ENCODE data around the gene B3GAT2.

B3GAT2 gene, protein sequence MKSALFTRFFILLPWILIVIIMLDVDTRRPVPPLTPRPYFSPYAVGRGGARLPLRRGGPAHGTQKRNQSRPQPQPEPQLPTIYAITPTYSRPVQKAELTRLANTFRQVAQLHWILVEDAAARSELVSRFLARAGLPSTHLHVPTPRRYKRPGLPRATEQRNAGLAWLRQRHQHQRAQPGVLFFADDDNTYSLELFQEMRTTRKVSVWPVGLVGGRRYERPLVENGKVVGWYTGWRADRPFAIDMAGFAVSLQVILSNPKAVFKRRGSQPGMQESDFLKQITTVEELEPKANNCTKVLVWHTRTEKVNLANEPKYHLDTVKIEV

DNA sequence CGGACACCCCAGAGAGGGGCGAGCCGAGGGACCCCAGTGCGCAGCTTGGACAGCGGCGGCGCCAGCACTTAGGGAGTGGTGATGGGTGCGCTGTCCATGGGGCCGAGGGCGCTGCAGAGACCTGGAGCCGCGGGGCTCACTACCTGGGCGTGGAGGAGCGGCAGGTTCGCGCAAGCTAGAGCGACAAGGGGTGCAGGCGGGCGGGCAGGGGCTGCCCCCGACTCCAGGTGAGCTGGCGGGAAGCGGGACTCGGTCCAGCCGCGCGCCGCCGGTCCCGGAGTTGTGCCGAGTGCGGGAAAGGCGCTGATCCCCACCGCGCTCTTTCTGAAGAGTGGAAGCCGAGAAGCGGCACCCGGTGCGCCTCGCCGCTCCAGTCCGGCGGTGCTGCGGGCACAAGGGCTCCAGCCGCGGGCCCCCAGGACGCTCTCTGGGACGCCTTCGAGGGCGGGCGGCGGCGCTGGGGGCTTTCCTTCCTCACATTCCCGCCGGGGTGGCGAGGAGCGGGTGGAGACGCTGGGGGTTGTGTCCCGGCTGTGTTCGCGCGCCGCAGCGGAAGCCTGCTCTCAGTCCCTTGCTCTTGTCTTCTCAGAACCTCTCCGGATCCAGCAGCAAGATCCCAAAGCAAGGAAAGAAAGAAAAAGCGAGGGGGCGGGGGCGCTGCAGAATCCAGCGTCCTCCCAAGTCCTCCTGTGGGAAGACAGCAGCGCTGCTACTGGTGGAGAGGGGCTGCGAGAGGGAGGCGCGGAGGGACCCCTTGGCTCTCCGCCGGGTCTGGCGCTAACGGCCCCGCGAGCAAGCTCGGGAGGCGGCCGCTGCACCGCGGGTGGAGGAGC lies at the start of gene B3GAT2:
TSS of gene B3GAT2 (minus strand) at position 610 of the 833 bp plus-strand sequence. CDS start 631 bp downstream, outside the sequence.
- peaks cover 12% of the 10 kb centered on the region for H3K4me1 ChIP-seq (ENCODE audit: control insufficient read depth, insufficient read depth, low read length)
- no peaks in the 10 kb centered on the region for H3K36me3 ChIP-seq (ENCODE audit: control insufficient read depth, insufficient read depth, low read length)
- no peak within 1 kb of the TSS for H3K9ac ChIP-seq (ENCODE audit: low read length)
- no peaks in the 10 kb centered on the region for H3K9me3 ChIP-seq (ENCODE audit: control insufficient read depth, low read length)
- H3K27me3 ChIP-seq (ENCODE audit: control insufficient read depth, insufficient read depth, low read length): peaks cover 56% of the 10 kb centered on the region
- H3K4me3 ChIP-seq (ENCODE audit: low read length): no peak within 1 kb of the TSS

DNA sequence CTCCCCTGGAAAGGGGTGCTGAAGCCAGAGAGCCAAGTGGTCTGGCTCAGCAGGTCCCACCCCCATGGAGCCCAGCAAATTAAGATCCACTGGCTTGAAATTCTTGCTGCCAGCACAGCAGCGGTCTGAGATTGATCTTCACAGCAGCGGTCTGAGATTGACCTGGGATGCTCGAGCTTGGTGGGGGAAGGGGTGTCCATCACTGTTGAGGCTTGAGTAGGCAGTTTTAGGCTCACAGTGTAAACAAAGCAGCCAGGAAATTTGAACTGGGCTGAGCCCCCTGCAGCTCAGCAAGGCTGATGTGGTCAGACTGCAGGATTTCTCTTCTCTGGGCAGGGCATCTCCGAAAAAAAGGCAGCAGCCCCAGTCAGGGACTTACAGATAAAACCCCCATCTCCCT lies 41.3 kb upstream of the B3GAT2 start:
- Histone ChIP-seq H3K9ac (ENCODE audit: low read length) (no peak overlapping the region), H3K4me1 (ENCODE audit: control insufficient read depth, insufficient read depth, low read length) (no peaks in the 10 kb centered on the region), H3K9me3 (ENCODE audit: control insufficient read depth, low read length) (no peaks in the 10 kb centered on the region), H3K36me3 (ENCODE audit: control insufficient read depth, insufficient read depth, low read length) (no peaks in the 10 kb centered on the region), H3K27me3 (ENCODE audit: control insufficient read depth, insufficient read depth, low read length) (no peaks in the 10 kb centered on the region), H3K4me3 (ENCODE audit: low read length) (no peak overlapping the region)

DNA sequence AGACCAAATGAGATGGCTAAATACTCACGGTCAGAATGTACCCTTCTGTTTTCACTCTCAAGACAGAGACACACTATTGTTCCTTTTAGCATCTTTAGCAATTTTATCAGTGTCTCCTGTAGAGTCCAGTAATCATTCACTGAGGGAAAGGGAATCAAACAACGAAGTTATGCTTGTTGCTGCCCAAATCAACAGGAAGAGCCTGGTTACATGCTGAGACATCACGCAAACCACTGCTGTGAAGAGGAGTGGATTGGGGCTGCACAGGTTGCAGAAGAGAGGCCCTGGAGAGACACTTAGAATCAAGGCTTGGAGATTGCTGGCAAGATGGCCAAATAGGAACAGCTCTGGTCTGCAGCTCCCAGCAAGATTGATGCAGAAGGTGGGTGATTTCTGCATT lies 40.5 kb upstream of the B3GAT2 start:
- no peaks in the 10 kb centered on the region for H3K9me3 ChIP-seq (ENCODE audit: control insufficient read depth, low read length)
- no peak overlapping the region for H3K4me3 ChIP-seq (ENCODE audit: low read length)
- no peak overlapping the region for H3K9ac ChIP-seq (ENCODE audit: low read length)
- no peaks in the 10 kb centered on the region for H3K36me3 ChIP-seq (ENCODE audit: control insufficient read depth, insufficient read depth, low read length)
- no peaks in the 10 kb centered on the region for H3K27me3 ChIP-seq (ENCODE audit: control insufficient read depth, insufficient read depth, low read length)
- H3K4me1 ChIP-seq (ENCODE audit: control insufficient read depth, insufficient read depth, low read length): no peaks in the 10 kb centered on the region

DNA sequence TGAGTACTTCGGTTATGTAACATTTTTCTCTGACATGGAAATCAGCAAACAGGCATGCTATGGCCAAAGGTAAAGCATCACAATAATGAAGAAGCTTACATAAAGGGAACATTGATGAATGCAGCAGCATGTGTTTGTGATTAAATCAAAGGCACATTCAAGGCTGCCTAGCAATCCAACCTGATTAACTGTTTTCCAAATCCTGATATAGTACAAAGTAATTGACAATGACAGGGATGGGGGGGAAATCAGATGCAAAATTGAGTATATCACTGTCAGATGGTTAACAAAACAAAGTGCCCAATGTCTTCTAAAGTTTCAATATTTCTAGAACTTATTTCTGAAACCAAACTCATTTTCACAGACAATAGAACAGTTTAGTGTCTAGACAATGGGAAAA lies 39.2 kb upstream of the B3GAT2 start:
- H3K4me1 ChIP-seq (ENCODE audit: control insufficient read depth, insufficient read depth, low read length): no peaks in the 10 kb centered on the region

DNA sequence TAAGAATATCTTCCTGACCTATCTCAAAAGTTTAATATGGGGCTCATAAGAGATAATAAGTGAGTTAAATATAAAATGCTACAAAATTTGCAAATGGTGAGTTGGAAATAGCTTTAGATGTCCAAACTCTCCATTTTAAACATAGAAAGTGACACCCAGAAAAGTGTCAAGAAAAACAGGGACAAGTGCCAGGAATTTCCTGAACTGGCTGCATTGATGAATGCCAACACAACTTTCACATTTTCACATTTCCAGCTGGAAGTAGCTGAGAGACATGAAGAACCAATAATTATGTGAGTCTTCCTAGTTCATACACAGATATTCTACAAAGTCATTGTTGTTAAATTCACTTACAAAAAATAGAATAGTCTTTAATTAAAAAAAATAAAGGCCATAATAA lies 38.6 kb upstream of the B3GAT2 start:
- H3K4me3 ChIP-seq (ENCODE audit: low read length): no peak overlapping the region
- no peaks in the 10 kb centered on the region for H3K9me3 ChIP-seq (ENCODE audit: control insufficient read depth, low read length)
- H3K36me3 ChIP-seq (ENCODE audit: control insufficient read depth, insufficient read depth, low read length): no peaks in the 10 kb centered on the region
- H3K27me3 ChIP-seq (ENCODE audit: control insufficient read depth, insufficient read depth, low read length): no peaks in the 10 kb centered on the region
- H3K9ac ChIP-seq (ENCODE audit: low read length): no peak overlapping the region
- no peaks in the 10 kb centered on the region for H3K4me1 ChIP-seq (ENCODE audit: control insufficient read depth, insufficient read depth, low read length)

More for the DNA sequence above, 39.2 kb upstream of the B3GAT2 start:
- H3K9ac ChIP-seq (ENCODE audit: low read length): no peak overlapping the region
- H3K27me3 ChIP-seq (ENCODE audit: control insufficient read depth, insufficient read depth, low read length): no peaks in the 10 kb centered on the region
- no peak overlapping the region for H3K4me3 ChIP-seq (ENCODE audit: low read length)
- H3K9me3 ChIP-seq (ENCODE audit: control insufficient read depth, low read length): no peaks in the 10 kb centered on the region
- H3K36me3 ChIP-seq (ENCODE audit: control insufficient read depth, insufficient read depth, low read length): no peaks in the 10 kb centered on the region

DNA sequence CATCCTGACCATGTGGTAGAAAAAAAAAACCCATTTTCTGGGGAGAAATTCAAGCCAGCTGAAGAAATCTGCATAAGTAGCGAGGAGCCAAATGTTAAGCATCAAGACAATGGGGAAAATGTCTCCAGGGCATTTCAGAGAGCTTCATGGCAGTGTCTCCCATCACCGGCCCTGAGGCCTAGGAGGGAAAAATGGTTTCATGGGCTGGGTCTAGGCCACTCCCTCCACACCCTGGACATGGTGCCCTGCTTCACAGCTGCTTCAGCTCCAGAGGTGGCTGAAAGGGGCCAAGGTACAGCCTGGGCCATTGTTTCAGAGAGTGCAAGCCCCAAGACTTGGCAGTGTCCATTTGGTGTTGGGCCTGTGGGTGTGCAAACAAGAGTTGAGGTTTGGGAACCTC lies 34.4 kb upstream of the B3GAT2 start:
- H3K36me3 ChIP-seq (ENCODE audit: control insufficient read depth, insufficient read depth, low read length): no peaks in the 10 kb centered on the region
- no peak overlapping the region for H3K4me3 ChIP-seq (ENCODE audit: low read length)
- no peaks in the 10 kb centered on the region for H3K27me3 ChIP-seq (ENCODE audit: control insufficient read depth, insufficient read depth, low read length)
- no peaks in the 10 kb centered on the region for H3K9me3 ChIP-seq (ENCODE audit: control insufficient read depth, low read length)
- no peak overlapping the region for H3K9ac ChIP-seq (ENCODE audit: low read length)
- no peaks in the 10 kb centered on the region for H3K4me1 ChIP-seq (ENCODE audit: control insufficient read depth, insufficient read depth, low read length)

DNA sequence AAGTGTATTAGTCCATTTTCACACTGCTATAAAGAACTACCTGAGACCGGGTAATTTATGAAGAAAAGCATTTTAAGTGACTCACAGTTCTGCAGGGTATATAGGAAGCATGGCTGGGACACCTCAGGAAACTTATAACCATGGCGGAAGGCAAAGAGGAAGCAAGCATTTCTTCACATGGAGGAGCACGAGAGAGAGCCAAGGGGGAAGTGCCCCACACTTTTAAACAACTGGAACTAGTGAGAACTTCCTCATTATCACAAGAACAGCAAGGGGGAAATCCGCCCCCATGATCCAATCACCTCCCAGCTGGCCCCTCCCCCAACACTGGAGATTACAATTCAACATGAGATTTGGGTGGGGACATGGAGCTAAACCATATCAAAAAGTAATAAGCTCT lies 28.3 kb upstream of the B3GAT2 start:
- H3K4me3 ChIP-seq (ENCODE audit: low read length): no peak overlapping the region
- H3K36me3 ChIP-seq (ENCODE audit: control insufficient read depth, insufficient read depth, low read length): no peaks in the 10 kb centered on the region
- no peaks in the 10 kb centered on the region for H3K4me1 ChIP-seq (ENCODE audit: control insufficient read depth, insufficient read depth, low read length)
- H3K9ac ChIP-seq (ENCODE audit: low read length): no peak overlapping the region
- no peaks in the 10 kb centered on the region for H3K27me3 ChIP-seq (ENCODE audit: control insufficient read depth, insufficient read depth, low read length)
- H3K9me3 ChIP-seq (ENCODE audit: control insufficient read depth, low read length): no peaks in the 10 kb centered on the region

DNA sequence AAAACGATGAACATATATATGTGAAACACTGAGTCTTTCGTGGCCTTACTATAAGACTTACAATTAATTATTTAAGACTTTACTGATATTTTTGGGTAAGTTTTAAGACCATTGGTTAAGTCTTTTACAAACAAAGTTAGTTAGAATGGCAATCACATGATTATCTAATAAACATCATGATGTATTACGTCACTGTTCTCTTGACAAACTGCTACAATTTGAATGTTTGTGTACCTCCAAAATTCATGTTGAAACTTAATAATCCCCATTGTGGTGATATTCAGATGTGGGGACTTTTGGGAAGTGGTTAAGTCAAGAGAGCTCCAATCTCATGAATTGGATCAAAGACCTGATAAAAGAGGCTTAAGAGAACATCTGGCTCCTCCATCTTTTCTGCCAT lies 25.9 kb upstream of the B3GAT2 start:
- no peaks in the 10 kb centered on the region for H3K36me3 ChIP-seq (ENCODE audit: control insufficient read depth, insufficient read depth, low read length)
- H3K4me1 ChIP-seq (ENCODE audit: control insufficient read depth, insufficient read depth, low read length): no peaks in the 10 kb centered on the region
- no peak overlapping the region for H3K4me3 ChIP-seq (ENCODE audit: low read length)
- no peaks in the 10 kb centered on the region for H3K9me3 ChIP-seq (ENCODE audit: control insufficient read depth, low read length)
- no peaks in the 10 kb centered on the region for H3K27me3 ChIP-seq (ENCODE audit: control insufficient read depth, insufficient read depth, low read length)
- no peak overlapping the region for H3K9ac ChIP-seq (ENCODE audit: low read length)

DNA sequence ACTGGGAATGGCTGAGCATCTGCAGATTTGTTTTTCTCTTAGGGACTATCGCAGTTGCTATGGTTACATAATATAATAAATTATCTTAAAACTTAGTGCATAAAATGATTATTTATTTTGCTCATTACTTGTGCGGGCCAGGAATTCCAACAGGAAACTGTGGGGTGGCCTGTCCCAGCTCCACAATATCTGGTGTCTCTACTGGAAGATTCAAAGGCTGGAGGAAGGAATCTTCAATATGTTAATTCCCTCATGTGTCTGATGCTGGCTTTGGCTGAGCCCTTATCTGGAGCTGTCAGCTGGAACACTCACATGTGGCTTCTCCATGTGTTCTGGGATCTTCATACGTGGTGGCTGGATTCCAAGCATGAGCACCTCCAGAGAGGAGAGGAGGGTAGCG lies 23.9 kb upstream of the B3GAT2 start:
- Histone ChIP-seq H3K4me3 (ENCODE audit: low read length) (no peak overlapping the region), H3K36me3 (ENCODE audit: control insufficient read depth, insufficient read depth, low read length) (no peaks in the 10 kb centered on the region), H3K9me3 (ENCODE audit: control insufficient read depth, low read length) (no peaks in the 10 kb centered on the region), H3K27me3 (ENCODE audit: control insufficient read depth, insufficient read depth, low read length) (no peaks in the 10 kb centered on the region), H3K9ac (ENCODE audit: low read length) (no peak overlapping the region), H3K4me1 (ENCODE audit: control insufficient read depth, insufficient read depth, low read length) (no peaks in the 10 kb centered on the region)

DNA sequence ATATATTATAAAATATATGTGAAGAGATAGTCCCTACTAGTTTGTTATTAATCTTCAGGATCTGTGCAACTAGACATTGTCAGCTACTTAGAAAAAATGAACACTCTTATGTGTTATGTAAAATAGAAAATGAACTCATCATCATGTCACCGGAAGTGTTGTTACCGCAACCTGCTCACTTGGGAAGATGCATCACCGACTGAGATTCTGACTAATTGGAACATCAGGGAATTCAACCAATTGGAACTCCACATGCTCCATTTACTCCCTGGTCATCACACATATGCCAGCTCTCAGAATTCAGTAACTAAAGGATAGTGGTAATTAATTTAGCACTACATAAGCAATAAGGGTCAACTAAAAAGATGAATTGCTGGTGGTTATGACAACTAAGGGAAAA lies 16.7 kb upstream of the B3GAT2 start:
- H3K9me3 ChIP-seq (ENCODE audit: control insufficient read depth, low read length): no peaks in the 10 kb centered on the region
- H3K36me3 ChIP-seq (ENCODE audit: control insufficient read depth, insufficient read depth, low read length): no peaks in the 10 kb centered on the region
- no peak overlapping the region for H3K9ac ChIP-seq (ENCODE audit: low read length)
- no peaks in the 10 kb centered on the region for H3K4me1 ChIP-seq (ENCODE audit: control insufficient read depth, insufficient read depth, low read length)
- H3K27me3 ChIP-seq (ENCODE audit: control insufficient read depth, insufficient read depth, low read length): no peaks in the 10 kb centered on the region
- no peak overlapping the region for H3K4me3 ChIP-seq (ENCODE audit: low read length)

DNA sequence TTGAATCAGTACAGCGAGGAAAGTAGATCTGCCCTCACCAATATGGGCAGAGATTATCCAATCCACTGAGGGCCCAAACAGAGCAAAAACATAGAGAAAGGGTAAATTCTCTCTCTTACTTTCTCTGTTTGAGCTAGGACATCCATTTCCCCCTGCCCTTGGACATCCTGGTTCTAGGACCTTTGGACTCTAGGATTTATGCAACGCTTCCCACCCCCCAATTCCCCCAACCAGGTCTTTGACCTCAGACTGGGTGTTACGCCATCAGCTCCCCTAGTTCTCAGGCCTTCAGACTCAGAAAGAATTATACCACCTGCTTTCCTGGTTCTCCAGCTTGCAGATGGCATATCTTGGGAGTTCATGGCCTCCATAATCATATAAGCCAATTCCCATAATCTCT lies 10.2 kb upstream of the B3GAT2 start:
- H3K27me3 ChIP-seq (ENCODE audit: control insufficient read depth, insufficient read depth, low read length): no peaks in the 10 kb centered on the region
- no peak overlapping the region for H3K9ac ChIP-seq (ENCODE audit: low read length)
- no peaks in the 10 kb centered on the region for H3K4me1 ChIP-seq (ENCODE audit: control insufficient read depth, insufficient read depth, low read length)
- no peaks in the 10 kb centered on the region for H3K36me3 ChIP-seq (ENCODE audit: control insufficient read depth, insufficient read depth, low read length)
- H3K4me3 ChIP-seq (ENCODE audit: low read length): no peak overlapping the region
- no peaks in the 10 kb centered on the region for H3K9me3 ChIP-seq (ENCODE audit: control insufficient read depth, low read length)

DNA sequence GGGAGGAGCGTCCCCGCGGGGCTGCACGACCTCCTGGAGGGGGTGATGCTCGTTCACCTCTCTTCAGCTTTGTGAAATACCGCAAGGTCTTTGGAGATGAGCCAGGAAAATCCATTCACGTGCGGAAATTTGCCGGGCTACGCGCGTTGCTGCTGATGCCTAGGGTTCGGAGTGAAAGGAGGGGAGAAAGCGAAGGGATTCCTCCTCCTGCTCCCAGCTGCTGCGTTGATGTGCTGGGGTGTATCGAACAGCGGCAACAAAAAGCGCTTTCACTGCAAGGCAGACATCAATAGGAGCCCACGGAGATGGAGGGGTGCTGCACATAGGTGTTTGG lies 391 bp upstream of the B3GAT2 start:
- Histone ChIP-seq H3K4me3 (ENCODE audit: low read length) (no peak overlapping the region), H3K9ac (ENCODE audit: low read length) (no peak overlapping the region), H3K9me3 (ENCODE audit: control insufficient read depth, low read length) (no peaks in the 10 kb centered on the region), H3K27me3 (ENCODE audit: control insufficient read depth, insufficient read depth, low read length) (peaks cover 56% of the 10 kb centered on the region), H3K36me3 (ENCODE audit: control insufficient read depth, insufficient read depth, low read length) (no peaks in the 10 kb centered on the region), H3K4me1 (ENCODE audit: control insufficient read depth, insufficient read depth, low read length) (peaks cover 12% of the 10 kb centered on the region)
